NCI-H510A (cell line): Measurements from ENCODE around the gene ZNF710.

Experiments used
- DNase-seq: peaks from one replicate; lab custom pipeline; 2025; lab: John Stamatoyannopoulos, UW

ZNF710 gene

DNA sequence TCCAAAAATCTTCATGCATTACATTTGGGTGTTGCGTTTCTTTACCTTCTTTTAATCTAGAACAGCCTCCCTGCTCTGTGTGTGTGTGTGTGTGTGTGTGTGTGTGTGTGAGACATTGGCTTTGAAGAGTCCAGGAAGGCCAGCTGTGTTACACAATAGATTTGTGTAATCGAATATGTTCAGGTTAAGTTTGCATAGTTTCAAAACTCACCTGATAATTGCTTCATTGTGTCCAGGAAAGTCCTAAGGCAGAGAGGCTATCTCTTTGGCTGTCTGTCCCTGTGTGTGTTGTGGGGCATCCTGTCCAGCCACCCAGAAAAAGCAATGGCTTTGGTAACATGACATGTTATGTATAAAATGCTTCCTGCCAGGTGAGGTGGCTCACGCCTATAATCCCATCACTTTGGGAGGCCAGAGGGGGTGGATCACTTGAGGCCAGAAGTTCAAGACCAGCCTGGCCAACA is 37.5 kb downstream of the ZNF710 start:
- no peak for DNase-seq

DNA sequence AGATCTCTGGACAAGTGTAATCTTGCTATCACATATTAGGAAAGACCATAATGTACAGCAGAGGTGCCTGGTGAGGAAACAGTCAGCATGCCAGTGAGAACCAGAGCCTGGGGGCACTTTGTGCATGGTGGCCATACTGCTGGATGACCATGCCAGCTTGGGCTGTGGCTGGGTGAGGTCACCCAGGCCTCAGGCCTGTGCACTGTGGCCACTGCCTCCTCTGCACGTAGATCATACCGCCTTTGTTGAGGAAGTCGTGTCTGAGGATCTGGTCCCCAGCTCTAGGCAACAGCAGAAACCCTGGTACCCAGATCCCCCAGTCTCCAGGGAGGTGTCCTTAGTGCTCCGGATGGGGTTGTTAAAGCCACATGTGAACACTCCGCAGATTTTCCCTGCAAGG is 38.9 kb downstream of the ZNF710 start:
- no peak for DNase-seq

DNA sequence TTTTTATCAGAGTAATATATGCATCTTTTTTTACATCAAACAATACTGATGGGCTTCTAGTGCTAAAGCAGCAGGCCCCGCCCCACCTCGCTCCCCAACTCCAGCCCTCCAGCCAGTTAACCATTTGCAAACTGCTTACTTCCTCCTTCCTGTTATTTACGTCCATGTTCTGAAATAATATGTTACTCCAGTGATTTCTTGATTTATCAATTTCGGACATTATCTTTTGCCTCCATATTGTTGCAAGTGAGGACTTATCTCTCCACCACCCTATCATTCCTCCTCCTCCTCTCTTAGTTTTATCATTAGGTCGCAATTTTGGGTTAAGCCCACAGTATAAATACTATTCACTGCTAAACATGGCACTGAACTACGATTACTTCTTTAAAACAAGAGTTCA is 39.5 kb downstream of the ZNF710 start:
- no peak for DNase-seq

DNA sequence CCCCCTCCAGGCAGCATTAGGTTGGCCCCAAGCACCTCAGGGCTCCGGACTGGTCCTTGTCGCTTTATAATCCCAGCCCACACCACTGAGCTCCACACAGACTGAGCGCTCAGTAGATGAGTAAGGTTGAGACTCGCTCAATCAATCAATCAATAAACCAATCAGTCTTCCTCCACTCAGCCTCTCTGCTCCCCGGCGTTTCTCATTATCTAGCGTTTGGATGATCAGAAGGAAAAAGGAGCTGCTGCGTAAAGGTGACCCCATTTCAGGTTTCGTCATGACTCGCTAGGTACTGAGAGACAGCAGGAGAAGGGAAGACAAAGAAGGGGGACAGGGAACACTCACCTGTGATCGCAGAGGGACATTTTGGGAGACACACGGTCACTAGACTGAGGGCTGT is 41.2 kb downstream of the ZNF710 start:
- DNase-seq: no peak

DNA sequence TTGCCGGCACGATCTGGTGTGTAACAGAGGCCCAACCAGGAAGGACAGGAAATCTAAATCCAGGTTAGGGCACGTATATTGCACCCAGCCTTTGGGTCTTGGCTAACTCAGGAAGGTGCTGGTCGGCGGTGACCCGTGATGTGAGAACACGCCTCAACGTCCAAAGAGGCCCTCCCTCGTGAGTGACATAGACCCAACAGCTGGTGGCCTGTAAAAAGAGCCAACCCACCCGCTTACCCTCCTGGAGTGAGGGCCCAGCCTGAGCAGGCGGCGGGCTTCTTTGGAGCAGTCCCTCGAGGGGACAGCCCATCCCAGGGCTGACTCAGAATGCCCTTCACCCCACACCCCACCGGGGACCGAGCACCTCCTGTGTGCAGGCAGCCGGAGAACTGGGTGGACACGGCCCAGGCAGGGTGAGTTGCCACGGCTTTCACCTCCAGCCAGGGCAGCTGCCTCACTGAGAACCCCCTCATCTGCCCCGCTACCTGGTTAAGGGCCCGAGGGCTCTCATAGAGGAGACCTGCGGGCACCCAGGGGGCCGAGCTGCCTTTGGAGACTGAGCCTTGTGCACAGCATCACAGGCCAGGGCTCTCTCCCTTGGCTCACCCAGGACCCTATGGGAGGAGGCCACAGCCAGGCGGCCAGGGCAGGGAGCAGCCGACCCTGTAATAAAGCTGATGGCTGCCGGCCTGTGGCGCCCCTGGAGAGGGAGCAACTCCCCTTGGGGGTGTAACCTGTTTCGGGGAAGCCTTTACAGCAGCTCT is 41.8 kb downstream of the ZNF710 start:
- no peak for DNase-seq

DNA sequence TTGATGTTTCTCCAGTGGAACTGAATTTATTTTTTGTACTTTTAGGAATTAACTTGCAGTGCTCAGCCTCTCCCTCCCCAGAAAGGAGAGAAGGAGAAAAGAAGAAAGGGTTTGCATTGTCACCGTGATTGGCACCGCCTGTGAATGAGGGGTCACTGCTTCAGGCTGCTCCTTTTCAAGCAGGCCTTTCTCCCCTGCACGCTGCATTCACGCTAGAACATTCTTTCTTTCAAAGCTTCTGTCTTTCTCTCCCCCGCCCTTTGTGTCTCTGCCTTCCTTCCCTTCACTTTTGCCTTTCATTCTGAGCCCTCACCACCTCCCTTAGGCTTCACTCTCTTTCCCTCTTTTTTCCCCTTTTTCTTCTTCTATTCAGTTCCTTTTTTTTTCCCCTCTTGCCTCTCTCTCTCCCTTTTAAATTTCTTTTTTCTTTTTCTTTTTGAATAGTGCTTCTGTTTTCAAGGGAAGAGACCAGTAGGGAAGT is 42.4 kb downstream of the ZNF710 start:
- DNase-seq: no peak

DNA sequence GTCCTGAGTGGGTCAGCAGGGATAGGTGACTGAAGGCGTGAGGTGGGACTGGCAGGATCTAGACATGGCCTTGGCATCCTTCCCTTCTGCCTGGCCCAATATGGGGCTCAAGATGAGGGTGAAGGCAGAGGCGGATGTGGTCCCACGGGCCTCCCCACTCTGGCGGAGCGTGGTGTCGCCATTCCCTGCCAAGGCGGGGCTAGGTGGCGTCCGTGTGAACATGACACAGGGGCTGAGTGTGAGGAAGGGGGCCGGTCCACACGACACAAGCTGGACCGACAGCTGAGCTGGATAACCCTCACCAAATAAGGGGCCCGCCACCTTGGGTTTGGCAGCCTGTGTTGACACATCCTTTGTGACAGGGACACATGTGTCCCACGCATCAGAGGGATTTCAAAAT is 43.1 kb downstream of the ZNF710 start:
- no peak for DNase-seq

DNA sequence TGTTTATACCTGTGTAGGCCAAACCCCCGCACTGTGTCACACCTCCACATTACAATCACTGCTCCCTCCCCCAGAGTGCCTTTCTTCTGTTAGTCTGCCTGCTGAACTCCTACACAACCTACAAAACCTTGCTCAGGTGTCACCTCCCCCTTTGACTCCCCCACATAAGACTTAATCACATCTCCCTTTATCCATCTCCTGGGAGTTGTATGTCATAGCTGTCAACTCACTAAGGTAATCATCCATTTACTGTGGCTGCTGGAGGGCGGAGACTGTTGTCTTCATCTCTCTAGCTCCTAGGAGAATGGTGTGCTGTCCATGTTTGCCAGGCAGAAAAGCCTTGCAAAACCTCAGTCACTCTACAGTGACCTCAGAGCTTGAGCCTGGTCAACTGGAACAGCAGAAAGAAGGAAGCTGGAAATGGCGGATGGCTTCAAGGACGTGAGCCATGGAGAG is 43.8 kb downstream of the ZNF710 start:
- no peak for DNase-seq

DNA sequence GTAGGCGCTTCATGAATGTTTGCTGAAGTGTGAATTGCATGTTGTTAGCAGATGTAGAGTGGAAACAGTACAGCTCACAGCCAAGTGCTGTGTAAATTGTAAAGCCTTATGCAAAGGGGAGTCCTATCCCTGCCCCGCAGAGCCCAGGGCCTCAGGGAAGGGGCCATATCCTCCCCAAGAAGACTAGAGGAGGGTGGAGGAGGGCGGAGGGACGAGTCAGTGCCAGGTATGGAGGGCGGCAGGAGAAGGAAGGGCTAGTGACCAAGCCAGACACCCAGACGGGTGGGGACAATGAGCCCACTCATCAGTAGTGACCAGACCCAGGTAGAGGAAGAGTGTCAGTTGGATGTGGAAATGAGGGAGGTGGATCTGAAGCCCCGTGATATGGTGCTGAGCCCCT is 45.2 kb downstream of the ZNF710 start:
- no peak for DNase-seq

DNA sequence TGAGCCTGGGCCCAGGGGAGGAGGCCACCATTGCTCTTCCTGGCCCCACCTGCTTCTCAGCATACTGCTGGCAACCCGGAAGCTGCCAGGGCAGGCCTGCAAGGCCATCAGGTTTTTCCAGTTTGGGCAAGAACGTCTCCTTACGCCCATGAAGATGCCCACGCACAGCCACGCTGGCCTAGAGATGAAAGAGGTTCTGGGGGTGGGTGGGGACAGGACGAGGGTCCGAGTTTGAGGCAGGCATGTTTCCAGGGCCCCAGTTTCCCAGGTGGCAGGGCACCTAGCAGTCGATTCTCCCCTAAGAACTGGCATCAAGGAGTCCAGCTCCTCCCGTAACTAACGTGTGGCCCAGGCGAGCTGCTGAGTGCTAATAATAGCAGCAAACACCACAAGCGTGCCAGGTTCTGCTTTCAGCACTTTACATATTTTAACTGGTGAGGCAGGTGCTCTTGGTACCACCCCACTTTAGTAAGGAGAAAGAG is 45.8 kb downstream of the ZNF710 start:
- DNase-seq: peak; percentile 73

DNA sequence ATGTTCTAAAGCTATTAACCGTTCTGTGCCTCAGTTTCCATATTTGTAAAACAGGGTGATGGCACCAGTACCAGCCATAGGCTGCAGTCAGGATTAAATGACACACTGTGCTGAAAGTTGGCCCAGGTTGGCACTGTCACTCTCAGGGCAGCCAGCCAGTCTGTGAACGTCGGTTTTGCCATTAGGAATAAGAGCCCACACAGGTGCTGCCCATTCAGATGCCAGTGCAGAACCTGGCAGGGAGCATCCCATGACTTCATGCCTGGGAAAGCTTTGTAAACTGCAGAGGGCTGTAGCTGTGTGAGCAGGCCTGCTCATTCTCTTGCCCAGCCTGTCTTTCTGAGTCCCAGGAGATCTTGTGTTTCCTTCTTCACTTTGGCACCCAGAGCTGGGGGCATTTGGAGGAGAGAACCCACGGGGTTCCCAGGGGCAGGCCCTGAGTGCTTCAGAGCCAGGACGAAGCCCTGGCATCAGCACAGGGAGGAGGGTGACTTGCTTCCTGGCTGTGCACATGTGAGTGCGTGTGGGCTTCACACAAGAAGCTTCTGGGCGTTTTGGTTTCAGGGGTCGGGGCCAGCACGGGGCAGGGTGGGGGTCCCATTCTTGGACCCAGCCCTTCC is 46.9 kb downstream of the ZNF710 start:
- no peak for DNase-seq

DNA sequence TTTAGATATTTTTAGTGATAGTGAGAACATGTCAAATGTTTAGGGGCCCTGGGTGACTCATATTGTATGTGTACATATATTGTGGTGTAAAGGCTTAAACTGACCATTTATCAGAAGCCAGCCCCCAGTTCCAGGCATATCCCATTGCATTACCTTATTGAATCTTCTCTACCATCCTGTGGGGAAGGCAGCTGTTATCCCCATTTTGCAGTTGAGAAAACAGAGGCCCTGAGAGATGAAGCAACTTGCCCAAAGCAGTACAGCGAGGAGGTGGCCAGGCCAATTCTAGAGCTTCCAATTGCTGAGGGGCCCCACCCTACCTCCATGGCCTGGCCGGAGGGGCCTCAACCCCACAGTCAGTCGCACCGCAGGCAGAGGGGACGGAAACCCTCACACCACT is 47.9 kb downstream of the ZNF710 start:
- no peak for DNase-seq

DNA sequence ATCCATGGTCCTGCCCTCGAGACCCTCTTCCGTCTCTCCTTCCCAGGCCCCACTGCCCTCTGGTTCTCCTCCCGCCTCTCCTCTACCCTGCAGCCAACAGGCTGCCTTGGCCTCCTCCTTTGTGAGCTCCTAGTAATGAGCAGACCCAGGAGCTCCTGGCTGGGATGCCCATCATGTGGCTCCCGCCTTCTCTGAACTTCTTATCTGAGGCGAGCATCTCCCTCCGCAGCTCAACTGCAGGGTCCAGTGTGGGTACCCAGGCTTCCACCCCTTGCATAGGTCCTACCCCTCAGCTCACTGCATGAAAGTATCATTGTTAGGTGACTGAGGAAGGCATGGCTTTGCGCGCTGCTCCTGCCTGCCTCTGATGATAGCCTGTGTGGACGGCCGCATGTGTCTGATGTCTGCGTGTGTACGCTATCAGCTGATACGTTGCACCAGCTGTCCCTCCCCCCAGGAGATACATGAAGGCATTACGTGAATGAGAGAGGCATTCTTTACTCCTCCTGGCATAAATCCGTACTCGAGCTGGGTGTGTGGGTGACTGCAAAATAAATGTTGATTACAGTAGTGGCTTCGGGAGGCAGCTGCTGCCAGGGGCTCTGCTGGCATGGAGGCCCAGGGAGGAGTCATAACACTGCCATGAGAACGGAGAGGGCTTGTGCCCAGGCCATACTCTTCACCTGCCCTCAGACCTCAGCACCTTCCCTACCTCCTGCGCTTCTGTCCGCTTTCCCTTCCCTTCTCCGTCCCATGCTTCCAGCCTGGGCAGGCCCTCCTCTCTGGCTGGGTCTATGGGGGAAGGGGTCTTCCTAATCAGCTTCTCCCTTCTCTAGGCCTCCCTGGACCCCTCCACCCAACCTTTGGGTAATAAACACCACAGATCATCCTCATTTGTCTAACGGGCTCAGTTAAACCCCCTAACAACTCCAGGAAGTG is 48.8 kb downstream of the ZNF710 start:
- no peak for DNase-seq

DNA sequence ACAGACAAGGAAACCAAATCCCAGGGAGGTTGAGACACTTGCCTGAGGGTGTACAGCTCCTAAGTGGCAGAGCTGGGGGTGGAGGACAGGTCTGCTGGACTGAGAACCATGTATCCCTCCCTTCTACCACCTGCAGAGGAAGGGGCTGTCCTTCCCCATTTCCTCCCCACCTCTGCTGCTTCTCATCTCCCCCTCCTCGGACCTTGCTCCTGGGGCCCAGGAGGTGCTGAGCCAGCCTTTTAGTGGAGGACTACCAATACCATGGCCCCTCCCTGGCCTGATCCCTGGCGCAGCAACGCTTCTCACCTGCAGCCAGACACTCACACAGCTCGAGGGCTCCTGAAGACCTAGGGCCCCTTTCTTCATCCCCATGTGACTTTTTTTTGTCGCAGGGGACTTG is 50.8 kb downstream of the ZNF710 start:
- no peak for DNase-seq

DNA sequence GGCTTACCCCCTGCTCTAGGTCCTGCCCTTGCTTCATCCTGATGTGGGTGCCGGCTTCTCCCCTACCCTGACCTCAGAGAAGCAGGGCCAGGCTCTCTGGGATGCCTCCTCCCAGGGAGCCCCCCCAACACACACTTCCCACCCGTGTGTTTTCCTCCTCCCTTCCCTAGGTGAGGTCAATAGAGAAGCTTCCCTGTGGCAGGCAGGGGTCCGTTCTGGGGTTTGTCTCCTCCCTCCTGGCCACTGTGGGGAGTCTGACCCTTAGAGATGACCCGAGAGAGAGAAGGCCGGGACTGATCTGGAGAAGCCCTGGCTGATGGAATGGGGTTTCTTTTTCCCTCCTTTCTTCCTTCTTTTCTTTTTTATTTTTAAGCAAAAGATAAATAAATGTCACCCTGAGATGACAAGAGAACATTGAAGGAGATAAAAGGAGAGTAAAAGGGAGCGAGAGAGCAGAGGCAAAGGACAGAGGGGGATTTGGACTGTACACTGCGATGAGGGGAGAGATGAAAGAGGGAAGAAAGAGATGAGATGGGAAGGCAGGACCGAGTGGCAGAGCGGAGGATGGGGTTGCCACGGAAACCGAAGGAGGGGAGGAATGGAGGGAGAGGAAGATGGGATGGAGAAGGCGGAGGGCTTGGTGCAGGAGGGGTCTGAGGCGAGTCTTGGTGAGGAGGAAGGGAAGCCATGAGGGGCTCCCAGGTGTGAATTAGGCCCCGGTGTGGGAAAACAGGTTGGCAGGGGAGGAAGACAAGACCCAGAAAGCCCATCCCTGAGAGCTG is 52.8 kb downstream of the ZNF710 start:
- no peak for DNase-seq

DNA sequence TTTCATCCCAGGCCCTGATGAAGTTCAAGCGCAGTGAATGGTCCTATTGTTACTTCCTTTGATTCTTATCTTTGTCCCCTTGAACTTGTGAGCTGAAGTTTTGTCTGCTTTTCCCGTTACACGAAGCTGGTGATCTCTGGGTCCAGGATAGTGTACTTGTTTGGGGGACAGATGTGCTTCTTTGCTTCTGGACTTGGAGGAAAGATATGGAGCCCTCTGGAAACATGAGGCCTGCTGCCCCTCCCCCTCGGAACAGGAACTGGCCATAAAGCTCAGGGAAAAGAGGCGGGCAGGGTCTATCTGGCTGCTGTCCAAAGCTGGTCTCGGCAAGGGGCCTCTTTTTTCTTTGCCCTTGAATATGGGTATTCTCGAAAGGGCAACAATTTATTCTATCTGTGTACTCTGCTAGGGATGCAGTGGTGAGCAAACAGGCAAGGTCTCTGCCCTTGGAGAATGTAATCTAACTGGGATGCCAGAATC is 53.5 kb downstream of the ZNF710 start:
- DNase-seq: no peak

DNA sequence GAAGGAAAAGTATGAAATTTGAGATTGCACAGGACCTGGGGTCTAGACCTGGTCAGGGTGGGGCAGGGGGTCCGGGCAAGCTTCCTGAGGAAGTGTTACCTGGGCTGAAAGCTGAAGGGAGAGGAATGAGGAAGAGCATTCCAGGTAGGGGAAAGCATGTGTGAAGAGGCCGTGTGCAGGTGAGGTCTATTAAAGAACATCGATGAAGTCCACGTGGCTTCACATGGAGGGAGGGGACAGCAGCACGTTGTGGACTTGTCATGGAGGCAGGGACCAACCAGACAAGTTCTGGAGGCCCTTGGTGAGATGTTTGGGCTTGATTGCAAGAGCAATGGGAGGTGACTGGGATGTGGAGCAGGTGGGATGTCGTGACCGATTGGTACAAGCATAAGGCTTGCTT is 54.1 kb downstream of the ZNF710 start:
- DNase-seq: peak; percentile 48

DNA sequence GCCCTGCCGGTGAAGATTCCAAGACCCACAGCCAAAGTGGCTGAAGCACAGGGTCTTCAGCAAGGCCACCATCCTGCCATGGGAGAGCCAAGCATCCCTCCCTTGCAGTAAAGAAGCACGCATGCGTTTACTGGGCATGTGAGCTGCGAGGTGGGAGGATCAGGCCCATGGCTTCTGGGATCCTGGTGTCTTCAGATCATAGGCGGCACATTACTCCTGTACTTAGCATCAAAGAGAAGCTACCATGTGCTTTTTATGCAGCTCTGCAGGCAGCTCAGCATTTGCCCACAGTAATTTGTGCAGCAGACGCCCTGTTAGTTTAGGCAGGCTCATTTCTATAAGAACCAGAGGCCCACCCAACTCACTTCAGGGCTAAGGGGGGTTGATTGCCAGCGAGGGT is 55.4 kb downstream of the ZNF710 start:
- no peak for DNase-seq

DNA sequence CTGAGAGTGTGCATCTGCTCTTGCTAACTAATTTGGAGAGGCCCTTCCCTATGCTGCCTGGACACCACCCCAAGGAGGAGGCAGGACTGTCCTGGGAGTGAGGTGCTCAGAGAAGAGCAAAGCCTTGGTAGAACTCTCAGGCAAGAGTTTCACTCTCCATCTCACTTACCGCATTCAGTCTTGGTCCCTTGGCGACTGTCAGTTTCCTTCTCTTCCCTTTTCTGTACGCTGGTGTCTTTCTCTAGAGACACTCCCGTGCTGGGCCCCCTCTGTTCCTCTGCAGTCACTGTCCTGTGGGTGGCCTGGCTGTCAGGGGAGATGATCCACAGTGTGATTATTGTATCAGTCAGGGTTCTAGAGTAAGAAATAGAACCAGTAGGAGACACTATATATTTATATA is 57.2 kb downstream of the ZNF710 start:
- no peak for DNase-seq

DNA sequence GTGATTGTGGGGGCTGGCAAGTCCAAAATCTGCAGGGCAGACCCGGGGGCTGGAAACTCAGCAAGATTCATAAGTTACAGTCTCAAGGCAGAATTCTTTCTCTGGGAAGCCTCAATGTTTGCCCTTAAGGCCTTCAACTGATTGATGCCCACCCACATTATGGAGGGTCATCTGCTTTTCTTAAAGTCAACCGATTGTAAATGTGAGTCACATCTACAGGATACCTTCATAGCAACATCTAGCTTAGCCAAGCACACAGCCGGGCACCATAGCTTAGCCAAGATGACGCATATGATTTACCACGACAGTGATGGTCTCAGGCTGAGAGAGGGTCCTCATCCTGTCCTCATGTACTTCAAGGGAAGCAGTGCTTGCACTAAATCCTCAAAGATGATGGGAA is 57.7 kb downstream of the ZNF710 start:
- DNase-seq: no peak

DNA sequence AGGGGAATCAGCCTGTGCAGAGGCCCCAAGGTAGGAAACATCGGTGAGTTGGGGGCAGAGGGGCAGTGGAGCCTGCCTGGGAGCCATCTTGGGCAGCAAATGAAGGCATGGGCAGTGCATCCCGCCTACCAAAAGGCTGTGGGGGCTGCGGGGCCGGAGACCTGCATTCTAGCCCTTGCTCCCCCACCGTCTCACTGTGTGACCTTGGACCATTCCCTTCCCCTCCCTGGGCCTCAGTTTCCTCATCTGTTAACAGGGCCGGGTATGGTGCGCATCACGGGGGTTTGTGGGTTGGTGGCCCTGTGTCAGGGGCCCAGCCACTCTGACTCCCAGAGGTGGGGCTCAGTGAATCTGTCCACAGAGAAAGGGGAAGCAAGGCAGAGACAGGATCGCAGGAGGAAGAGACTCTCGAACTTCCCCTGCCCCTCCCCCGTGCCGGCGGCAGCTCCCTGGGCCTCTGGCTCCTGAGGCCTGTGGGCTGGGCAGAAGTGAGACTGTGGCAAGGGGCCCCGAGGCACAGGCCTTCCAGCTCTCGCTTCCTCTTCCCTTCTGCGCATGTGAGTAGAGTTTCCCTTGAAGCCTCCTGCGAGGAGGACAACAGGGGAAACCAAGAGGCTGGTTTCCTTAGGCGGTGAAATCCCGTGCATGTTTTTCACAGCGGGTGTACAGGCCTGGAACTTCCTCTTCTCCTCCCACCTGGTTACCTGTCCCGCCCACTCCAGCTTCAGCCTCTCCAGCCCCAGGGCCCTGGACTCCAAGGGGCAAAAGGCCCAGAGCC is 58.3 kb downstream of the ZNF710 start:
- no peak for DNase-seq
